ENCODE data around the gene SEC23IP. TPM values are rescaled to one million over a fixed set of nuclear protein-coding genes. Genes with fewer than 3 reads are reported as not detected.

SEC23IP gene
- total RNA-seq, 1 donor from 2014 or later, result 90.6 TPM

DNA sequence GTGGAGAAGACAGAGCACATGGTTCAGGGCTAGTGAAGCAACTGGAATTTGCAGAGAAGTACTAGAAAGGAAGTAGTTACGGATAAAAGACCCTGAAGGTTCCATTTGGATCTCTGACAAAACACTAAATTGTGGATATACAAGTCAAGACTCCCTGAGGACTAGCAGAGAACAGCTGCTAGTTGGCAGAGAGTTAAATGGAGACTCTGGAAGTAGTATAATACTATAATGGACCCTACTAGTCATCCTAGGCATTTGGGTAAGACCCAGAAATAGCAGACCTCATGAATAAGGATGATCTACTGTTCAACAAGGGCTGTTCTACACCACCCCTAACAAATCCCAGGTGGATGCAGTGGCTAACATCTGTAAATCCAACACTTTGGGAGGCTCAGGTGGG, 39.0 kb upstream of the SEC23IP start:
- no peak overlapping the region for H3K4me3 Mint-ChIP-seq (ENCODE audit: unreplicated experiment)
- peaks cover 12% of the 10 kb centered on the region for H3K79me2 ChIP-seq (ENCODE audit: insufficient read depth, low read length)
- no peak for FAIRE-seq

GRCh38 chr10:119858063-119858462, 34.5 kb upstream of the SEC23IP start:
- Histone ChIP-seq H4K20me1 (ENCODE audit: insufficient read depth, low read length) (peaks cover 37% of the 10 kb centered on the region), H3K4me2 (ENCODE audit: low read length) (no peak overlapping the region), H3K79me2 (ENCODE audit: insufficient read depth, low read length) (peaks cover 51% of the 10 kb centered on the region), H3K9me3 (ENCODE audit: insufficient read depth, low read depth, low read length) (no peaks in the 10 kb centered on the region), H3K4me3 (ENCODE audit: insufficient read depth, low read depth, low read length) (no peak overlapping the region), H3K27ac (ENCODE audit: low read depth, low read length) (no peak overlapping the region), H3K27me3 (ENCODE audit: insufficient read depth, low read length) (no peaks in the 10 kb centered on the region), H3K4me1 (ENCODE audit: insufficient read depth, low read length) (no peaks in the 10 kb centered on the region), H3K9ac (ENCODE audit: low read length) (no peak overlapping the region), H3K36me3 (ENCODE audit: insufficient read depth, low read length) (peaks cover 13% of the 10 kb centered on the region), H2AFZ (ENCODE audit: low read depth, low read length) (no peak overlapping the region)
- TF ChIP-seq, protein P1, sequence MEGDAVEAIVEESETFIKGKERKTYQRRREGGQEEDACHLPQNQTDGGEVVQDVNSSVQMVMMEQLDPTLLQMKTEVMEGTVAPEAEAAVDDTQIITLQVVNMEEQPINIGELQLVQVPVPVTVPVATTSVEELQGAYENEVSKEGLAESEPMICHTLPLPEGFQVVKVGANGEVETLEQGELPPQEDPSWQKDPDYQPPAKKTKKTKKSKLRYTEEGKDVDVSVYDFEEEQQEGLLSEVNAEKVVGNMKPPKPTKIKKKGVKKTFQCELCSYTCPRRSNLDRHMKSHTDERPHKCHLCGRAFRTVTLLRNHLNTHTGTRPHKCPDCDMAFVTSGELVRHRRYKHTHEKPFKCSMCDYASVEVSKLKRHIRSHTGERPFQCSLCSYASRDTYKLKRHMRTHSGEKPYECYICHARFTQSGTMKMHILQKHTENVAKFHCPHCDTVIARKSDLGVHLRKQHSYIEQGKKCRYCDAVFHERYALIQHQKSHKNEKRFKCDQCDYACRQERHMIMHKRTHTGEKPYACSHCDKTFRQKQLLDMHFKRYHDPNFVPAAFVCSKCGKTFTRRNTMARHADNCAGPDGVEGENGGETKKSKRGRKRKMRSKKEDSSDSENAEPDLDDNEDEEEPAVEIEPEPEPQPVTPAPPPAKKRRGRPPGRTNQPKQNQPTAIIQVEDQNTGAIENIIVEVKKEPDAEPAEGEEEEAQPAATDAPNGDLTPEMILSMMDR (IDR thresholded peaks at IDR 0.05; ENCODE audit: insufficient read depth, low read depth, low read length), result no peak
- TF ChIP-seq EZH2 (IDR thresholded peaks at IDR 0.05; ENCODE audit: insufficient read depth, low read length), result no peak
- no peak overlapping the region for H3K4me3 Mint-ChIP-seq (ENCODE audit: unreplicated experiment)
- FAIRE-seq (no peak), DNase-seq (ENCODE audit: low read depth) (no peak)
- no peaks in the 10 kb centered on the region for H3K9me3 Mint-ChIP-seq (ENCODE audit: unreplicated experiment)
- H3K4me1 Mint-ChIP-seq (ENCODE audit: low read depth, unreplicated experiment), result peaks cover 5% of the 10 kb centered on the region
- no peak overlapping the region for H3K27ac Mint-ChIP-seq (ENCODE audit: unreplicated experiment)
- no peaks in the 10 kb centered on the region for H3K27me3 Mint-ChIP-seq (ENCODE audit: low read depth, unreplicated experiment)
- peaks cover 5% of the 10 kb centered on the region for H3K36me3 Mint-ChIP-seq (ENCODE audit: low read depth, unreplicated experiment)

More for the DNA sequence above, 39.0 kb upstream of the SEC23IP start:
- no peak for DNase-seq (ENCODE audit: low read depth)
- Mint-ChIP-seq H3K9me3 (ENCODE audit: unreplicated experiment) (no peaks in the 10 kb centered on the region), H3K27me3 (ENCODE audit: low read depth, unreplicated experiment) (no peaks in the 10 kb centered on the region), H3K36me3 (ENCODE audit: low read depth, unreplicated experiment) (peaks cover 7% of the 10 kb centered on the region), H3K4me1 (ENCODE audit: low read depth, unreplicated experiment) (peaks cover 14% of the 10 kb centered on the region), H3K27ac (ENCODE audit: unreplicated experiment) (no peak overlapping the region)
- Histone ChIP-seq H3K9ac (ENCODE audit: low read length) (no peak overlapping the region), H3K36me3 (ENCODE audit: insufficient read depth, low read length) (peaks cover 26% of the 10 kb centered on the region), H3K4me3 (ENCODE audit: insufficient read depth, low read depth, low read length) (no peak overlapping the region), H3K27ac (ENCODE audit: low read depth, low read length) (no peak overlapping the region), H2AFZ (ENCODE audit: low read depth, low read length) (no peak overlapping the region), H3K4me2 (ENCODE audit: low read length) (no peak overlapping the region), H3K27me3 (ENCODE audit: insufficient read depth, low read length) (no peaks in the 10 kb centered on the region), H3K4me1 (ENCODE audit: insufficient read depth, low read length) (peaks cover 16% of the 10 kb centered on the region), H4K20me1 (ENCODE audit: insufficient read depth, low read length) (no peaks in the 10 kb centered on the region), H3K9me3 (ENCODE audit: insufficient read depth, low read depth, low read length) (no peaks in the 10 kb centered on the region)
- TF ChIP-seq, protein P1 (IDR thresholded peaks at IDR 0.05; ENCODE audit: insufficient read depth, low read depth, low read length), result no peak

DNA sequence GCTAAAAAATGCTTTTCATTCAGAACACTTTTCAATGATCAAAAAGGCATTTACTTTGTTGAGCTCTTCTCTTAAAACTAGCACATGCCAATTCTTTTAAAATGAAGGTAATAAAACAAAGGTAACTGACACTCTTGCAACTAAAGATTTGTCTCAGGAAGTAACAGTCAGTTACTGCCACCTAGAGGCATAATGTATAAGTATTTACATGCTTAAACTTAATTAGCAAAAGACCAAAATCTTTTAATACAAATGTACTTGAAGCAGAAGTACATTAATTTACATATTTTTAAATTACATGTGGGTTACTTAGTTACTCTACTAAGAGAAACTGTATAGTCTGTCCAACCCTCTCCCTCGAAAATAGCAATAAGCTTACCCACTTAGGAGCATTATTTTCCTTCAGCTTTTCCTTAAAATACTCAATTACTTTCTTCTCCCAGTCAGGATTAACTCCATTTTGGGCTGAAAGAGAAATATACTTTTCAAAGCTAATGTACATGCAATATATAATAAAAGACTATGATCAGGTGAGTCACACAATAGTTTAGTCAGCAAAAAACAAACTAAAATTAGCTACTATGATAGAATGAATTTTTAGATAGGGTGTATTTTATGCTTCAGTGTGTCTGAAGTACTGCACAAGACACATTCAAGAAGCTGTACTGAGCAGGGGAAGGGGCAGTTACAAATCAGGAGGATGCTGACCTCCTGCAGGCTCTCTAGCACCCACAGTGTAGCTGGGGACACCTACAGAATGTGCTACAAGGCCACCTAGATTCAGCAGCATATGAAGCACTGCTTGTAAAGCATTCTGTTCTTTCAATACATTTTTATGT, 32.9 kb upstream of the SEC23IP start:
- peak; percentile 59 for FAIRE-seq
- H3K27ac Mint-ChIP-seq (ENCODE audit: unreplicated experiment), result no peak overlapping the region

More for the DNA sequence above, 32.9 kb upstream of the SEC23IP start:
- peaks cover 5% of the 10 kb centered on the region for H3K36me3 Mint-ChIP-seq (ENCODE audit: low read depth, unreplicated experiment)
- no peak for TF ChIP-seq EZH2 (IDR thresholded peaks at IDR 0.05; ENCODE audit: insufficient read depth, low read length)
- TF ChIP-seq, protein P1 (IDR thresholded peaks at IDR 0.05; ENCODE audit: insufficient read depth, low read depth, low read length), result peak; percentile 56
- H3K4me3 Mint-ChIP-seq (ENCODE audit: unreplicated experiment), result no peak overlapping the region
- Histone ChIP-seq H3K27ac (ENCODE audit: low read depth, low read length) (no peak overlapping the region), H3K36me3 (ENCODE audit: insufficient read depth, low read length) (peaks cover 4% of the 10 kb centered on the region), H2AFZ (ENCODE audit: low read depth, low read length) (no peak overlapping the region), H3K4me3 (ENCODE audit: insufficient read depth, low read depth, low read length) (no peak overlapping the region), H3K27me3 (ENCODE audit: insufficient read depth, low read length) (no peaks in the 10 kb centered on the region), H3K4me1 (ENCODE audit: insufficient read depth, low read length) (no peaks in the 10 kb centered on the region), H3K79me2 (ENCODE audit: insufficient read depth, low read length) (peaks cover 67% of the 10 kb centered on the region), H4K20me1 (ENCODE audit: insufficient read depth, low read length) (peaks cover 37% of the 10 kb centered on the region), H3K9ac (ENCODE audit: low read length) (no peak overlapping the region), H3K4me2 (ENCODE audit: low read length) (no peak overlapping the region), H3K9me3 (ENCODE audit: insufficient read depth, low read depth, low read length) (no peaks in the 10 kb centered on the region)
- H3K9me3 Mint-ChIP-seq (ENCODE audit: unreplicated experiment), result peaks cover 6% of the 10 kb centered on the region
- DNase-seq (ENCODE audit: low read depth), result peak; percentile 32
- H3K4me1 Mint-ChIP-seq (ENCODE audit: low read depth, unreplicated experiment), result peaks cover 5% of the 10 kb centered on the region
- H3K27me3 Mint-ChIP-seq (ENCODE audit: low read depth, unreplicated experiment), result no peaks in the 10 kb centered on the region

Data from astrocyte (in vitro differentiated cells and primary cell).